ENCODE measurements around the gene MGP. TPM values are rescaled to one million over a fixed set of nuclear protein-coding genes. Genes with fewer than 3 reads are reported as not detected.
A peak's percentile ranks its signal among the peaks of the same experiment; 100 is the strongest.

The MGP gene
- total RNA-seq, 4 donors from 2014 or later = 32.4 to 67.3 (median 47.1) TPM

DNA sequence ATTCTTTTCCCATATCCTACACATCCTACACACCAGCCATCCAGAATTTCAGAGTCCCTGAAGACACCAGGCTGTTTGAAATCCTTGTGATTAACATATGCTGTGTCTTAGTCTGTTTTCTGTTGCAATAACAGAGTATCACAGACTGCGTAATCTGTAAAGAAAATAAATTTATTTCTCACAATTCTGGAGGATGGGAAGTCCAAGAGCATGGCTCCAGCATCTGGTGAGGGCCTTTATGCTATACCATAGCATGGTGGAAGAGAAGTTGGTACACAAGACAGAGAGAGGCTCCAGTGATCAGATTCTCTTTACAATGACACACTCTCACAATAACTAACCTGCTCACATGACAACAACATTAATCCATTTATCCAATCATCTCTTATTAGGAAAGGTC is 46.4 kb downstream of the MGP start:
- Histone ChIP-seq H3K36me3 (no peaks in the 10 kb centered on the region), H3K27ac (no peak overlapping the region), H3K4me3 (no peak overlapping the region), H3K9me3 (no peaks in the 10 kb centered on the region), H3K4me1 (peaks cover 22 to 25% of the 10 kb centered on the region in 2 donors), H3K27me3 (no peaks in the 10 kb centered on the region)
- ATAC-seq (no peak), DNase-seq (no peak)
- intact Hi-C loops (cut with DNase I; ENCODE audit: low total_unique reads) (no loop called here), in situ Hi-C loops (cut with MboI; ENCODE audit: low sequenced_read_pairs in 4 of 4) (loop anchor here in 2 of 4 donors (25.0 kb wide), 2 partner anchors 398 to 423 kb away; no protein-coding TSS in a partner anchor)
- no peak for TF ChIP-seq POLR2A (IDR thresholded peaks at IDR 0.05)
- TF ChIP-seq, protein P1, sequence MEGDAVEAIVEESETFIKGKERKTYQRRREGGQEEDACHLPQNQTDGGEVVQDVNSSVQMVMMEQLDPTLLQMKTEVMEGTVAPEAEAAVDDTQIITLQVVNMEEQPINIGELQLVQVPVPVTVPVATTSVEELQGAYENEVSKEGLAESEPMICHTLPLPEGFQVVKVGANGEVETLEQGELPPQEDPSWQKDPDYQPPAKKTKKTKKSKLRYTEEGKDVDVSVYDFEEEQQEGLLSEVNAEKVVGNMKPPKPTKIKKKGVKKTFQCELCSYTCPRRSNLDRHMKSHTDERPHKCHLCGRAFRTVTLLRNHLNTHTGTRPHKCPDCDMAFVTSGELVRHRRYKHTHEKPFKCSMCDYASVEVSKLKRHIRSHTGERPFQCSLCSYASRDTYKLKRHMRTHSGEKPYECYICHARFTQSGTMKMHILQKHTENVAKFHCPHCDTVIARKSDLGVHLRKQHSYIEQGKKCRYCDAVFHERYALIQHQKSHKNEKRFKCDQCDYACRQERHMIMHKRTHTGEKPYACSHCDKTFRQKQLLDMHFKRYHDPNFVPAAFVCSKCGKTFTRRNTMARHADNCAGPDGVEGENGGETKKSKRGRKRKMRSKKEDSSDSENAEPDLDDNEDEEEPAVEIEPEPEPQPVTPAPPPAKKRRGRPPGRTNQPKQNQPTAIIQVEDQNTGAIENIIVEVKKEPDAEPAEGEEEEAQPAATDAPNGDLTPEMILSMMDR (IDR thresholded peaks at IDR 0.05 in 4 of 5, conservative IDR thresholded peaks at IDR 0.05 in 1 of 5) = no peak

DNA sequence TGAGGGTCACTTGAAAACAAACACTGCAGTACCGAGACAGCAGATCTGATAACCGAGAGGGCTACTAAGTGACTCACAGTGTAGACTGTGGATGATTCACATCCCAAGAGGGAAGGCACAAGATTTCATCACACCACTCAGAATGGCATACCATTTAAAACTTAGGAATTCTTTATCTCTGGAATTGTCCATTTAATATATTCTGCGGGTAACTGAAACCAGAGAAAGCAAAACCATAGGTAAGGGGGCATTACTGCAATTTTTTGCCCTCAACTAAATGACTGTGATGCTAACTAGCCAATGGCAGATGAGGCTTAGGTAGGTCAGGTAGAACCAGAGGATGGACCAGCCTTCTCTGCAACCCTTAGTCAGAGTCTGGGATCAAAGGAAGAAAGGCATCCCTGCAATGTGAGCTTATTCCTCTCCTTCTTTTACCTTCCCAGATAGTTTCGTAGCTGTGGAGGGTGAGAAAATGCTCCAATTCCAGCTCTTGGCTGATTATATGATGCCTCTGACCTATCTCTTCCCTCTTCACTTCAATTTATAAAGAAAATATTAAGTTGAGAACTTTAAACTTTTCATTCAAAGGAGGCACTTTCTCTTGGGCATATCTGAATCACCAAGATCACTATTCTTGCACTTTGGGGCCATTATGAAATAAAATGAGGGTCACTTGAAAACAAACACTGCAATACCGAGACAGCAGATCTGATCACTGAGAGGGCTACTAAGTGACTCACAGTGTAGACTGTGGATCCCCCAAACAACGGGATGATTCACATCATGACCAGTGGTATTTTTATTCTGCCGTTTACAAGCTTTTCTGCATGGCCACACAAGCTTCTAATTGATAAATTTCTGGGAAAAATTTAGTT is 49.1 kb downstream of the MGP start:
- Histone ChIP-seq H3K4me3 (no peak overlapping the region), H3K36me3 (no peaks in the 10 kb centered on the region), H3K27ac (peak overlapping the region in 1 of 4 donors; percentile 40), H3K4me1 (peaks cover 6 to 7% of the 10 kb centered on the region in 2 donors), H3K9me3 (no peaks in the 10 kb centered on the region), H3K27me3 (no peaks in the 10 kb centered on the region)
- intact Hi-C loops (cut with DNase I; ENCODE audit: low total_unique reads) = no loop called here
- TF ChIP-seq POLR2A (IDR thresholded peaks at IDR 0.05) = no peak
- TF ChIP-seq, protein P1 (IDR thresholded peaks at IDR 0.05 in 4 of 5, conservative IDR thresholded peaks at IDR 0.05 in 1 of 5) = no peak
- no peak for DNase-seq
- ATAC-seq = peak; percentile 66 to 78
- in situ Hi-C loops (cut with MboI; ENCODE audit: low sequenced_read_pairs in 4 of 4) = loop anchor here in 2 of 4 donors (25.0 kb wide), 2 partner anchors 401 to 426 kb away; no protein-coding TSS in a partner anchor

DNA sequence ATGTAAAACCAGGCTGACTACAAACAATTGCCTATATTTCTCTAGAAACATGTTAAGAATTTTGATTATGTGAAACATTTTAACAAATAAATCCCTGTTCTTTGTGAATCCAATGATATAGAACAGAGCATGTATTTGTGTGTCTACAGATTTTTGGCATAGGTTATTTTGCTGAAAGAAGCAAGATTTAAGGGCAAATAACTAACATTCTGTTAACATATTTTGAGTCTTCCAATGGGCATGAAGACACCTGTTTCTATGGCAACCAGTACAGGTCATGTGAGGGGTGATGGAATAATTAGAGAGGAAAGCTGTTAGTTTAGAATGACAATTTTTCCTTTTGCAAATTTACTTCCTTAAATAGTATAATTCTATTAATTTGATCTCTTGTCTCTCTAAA is 51.1 kb downstream of the MGP start:
- no peak for TF ChIP-seq POLR2A (IDR thresholded peaks at IDR 0.05)
- TF ChIP-seq, protein P1 (IDR thresholded peaks at IDR 0.05 in 4 of 5, conservative IDR thresholded peaks at IDR 0.05 in 1 of 5) = no peak
- in situ Hi-C loops (cut with MboI; ENCODE audit: low sequenced_read_pairs in 4 of 4) = loop anchor here in 2 of 4 donors (25.0 kb wide), 2 partner anchors 403 to 428 kb away; no protein-coding TSS in a partner anchor

DNA sequence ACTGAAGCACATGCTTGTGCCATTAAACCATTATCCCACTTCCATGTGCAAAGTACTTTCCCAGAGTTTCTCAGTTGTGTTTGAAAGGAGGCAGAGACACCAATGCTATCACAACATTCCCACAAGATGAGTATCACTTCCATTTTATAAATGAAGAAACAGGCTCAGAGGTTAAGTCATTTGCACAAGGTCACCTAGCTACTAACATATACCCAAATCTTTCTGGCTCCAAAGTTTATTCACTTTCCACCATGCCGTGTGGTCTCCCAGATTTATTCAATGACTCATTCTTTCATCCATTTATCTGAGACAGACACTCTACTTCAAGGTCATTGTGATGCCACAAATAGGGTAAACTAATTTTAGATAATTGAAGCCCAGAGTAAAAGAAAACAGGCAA is 51.7 kb downstream of the MGP start:
- H3K36me3 ChIP-seq = no peaks in the 10 kb centered on the region
- H3K4me1 ChIP-seq = no peaks in the 10 kb centered on the region
- intact Hi-C loops (cut with DNase I; ENCODE audit: low total_unique reads) (no loop called here), in situ Hi-C loops (cut with MboI; ENCODE audit: low sequenced_read_pairs in 4 of 4) (loop anchor here in 2 of 4 donors (25.0 kb wide), 2 partner anchors 403 to 428 kb away; no protein-coding TSS in a partner anchor)
- ATAC-seq (peak in 1 of 2 donors; percentile 24), DNase-seq (no peak)
- TF ChIP-seq, protein P1 (IDR thresholded peaks at IDR 0.05 in 4 of 5, conservative IDR thresholded peaks at IDR 0.05 in 1 of 5) = no peak
- H3K27me3 ChIP-seq = no peaks in the 10 kb centered on the region
- no peak overlapping the region for H3K4me3 ChIP-seq
- peak overlapping the region in 1 of 4 donors; percentile 12 for H3K27ac ChIP-seq
- no peaks in the 10 kb centered on the region for H3K9me3 ChIP-seq

More for the DNA sequence above, 51.1 kb downstream of the MGP start:
- Histone ChIP-seq H3K27me3 (no peaks in the 10 kb centered on the region), H3K27ac (peak overlapping the region in 1 of 4 donors; percentile 12), H3K36me3 (no peaks in the 10 kb centered on the region), H3K9me3 (no peaks in the 10 kb centered on the region), H3K4me1 (no peaks in the 10 kb centered on the region), H3K4me3 (no peak overlapping the region)
- intact Hi-C loops (cut with DNase I; ENCODE audit: low total_unique reads) = no loop called here
- DNase-seq = no peak
- no peak for ATAC-seq
